Cardiac fibroblast (primary cell): ENCODE results near the gene ATP9A.

Experiments used
- DNase-seq, 2 donors: peaks; one replicate each; pipeline versions ENCODE4 v3.0.0 to v3.0.0-alpha.2; 2010; ENCODE audit warnings: low read depth in 2 of 2
- H3K4me3 ChIP-seq, 2 donors: replicated peaks in 1 of 2; 1 replicate in 1 of 2; 2 replicates in 1 of 2; pipeline ENCODE4 v1.5.1; 2011; ENCODE audit warnings: low read depth in 2 of 2, low read length in 2 of 2, mild to moderate bottlenecking in 2 of 2, moderate library complexity in 1 of 2
- CTCF ChIP-seq: IDR thresholded peaks from one replicate; pipeline ENCODE4 v1.5.1; 2011; ENCODE audit warnings: low read depth, mild to moderate bottlenecking, low read length, inconsistent platforms

The ATP9A gene

GRCh38 chr20:51625105-51625504 is 143.1 kb downstream of the ATP9A start:
- TF ChIP-seq CTCF = no peak
- no peak overlapping the region for H3K4me3 ChIP-seq
- no peak for DNase-seq

- H3K4me3 ChIP-seq = no peak overlapping the region
- DNase-seq = peak; percentile 68 to 72
- TF ChIP-seq CTCF = peak; percentile 74
Measured at GRCh38 chr20:51624157-51624731, 143.9 kb downstream of the ATP9A start.

- no peak overlapping the region for H3K4me3 ChIP-seq
- no peak for TF ChIP-seq CTCF
Measured at GRCh38 chr20:51623255-51623654, 144.9 kb downstream of the ATP9A start.

GRCh38 chr20:51622004-51622874 is 146.0 kb downstream of the ATP9A start:
- no peak overlapping the region for H3K4me3 ChIP-seq
- no peak for DNase-seq
- no peak for TF ChIP-seq CTCF

More at GRCh38 chr20:51623255-51623654, 144.9 kb downstream of the ATP9A start:
- no peak for DNase-seq

GRCh38 chr20:51620432-51620831 is 147.8 kb downstream of the ATP9A start:
- TF ChIP-seq CTCF = no peak
- no peak overlapping the region for H3K4me3 ChIP-seq
- no peak for DNase-seq

GRCh38 chr20:51616060-51616459 is 152.1 kb downstream of the ATP9A start:
- H3K4me3 ChIP-seq = no peak overlapping the region
- no peak for DNase-seq
- peak; percentile 17 for TF ChIP-seq CTCF
